Stomach smooth muscle (tissue), 2 donors: ENCODE data around the gene CXCR2.

Experiments used
- H3K27ac ChIP-seq: one replicate; pipeline ENCODE4 v1.7.0; 2013; ENCODE audit warnings: mild to moderate bottlenecking, low read length, inconsistent platforms
- H3K27me3 ChIP-seq, 2 donors: one replicate each; pipeline ENCODE4 v1.7.0; 2013; ENCODE audit warnings: low read length in 2 of 2; ENCODE audit not compliant: insufficient read depth in 2 of 2, control insufficient read depth in 1 of 2
- H3K36me3 ChIP-seq, 2 donors: one replicate each; pipeline ENCODE4 v1.7.0; 2013; ENCODE audit warnings: low read length in 2 of 2; ENCODE audit not compliant: control insufficient read depth in 2 of 2, insufficient read depth in 2 of 2
- H3K4me1 ChIP-seq: one replicate; pipeline ENCODE4 v1.7.0; 2013; ENCODE audit warnings: low read length; ENCODE audit not compliant: control insufficient read depth, insufficient read depth
- H3K4me3 ChIP-seq, 2 donors: one replicate each; pipeline ENCODE4 v1.7.0; 2013; ENCODE audit warnings: low read length in 2 of 2
- H3K9ac ChIP-seq, 2 donors: one replicate each; pipeline ENCODE4 v1.7.0; 2013; ENCODE audit warnings: low read length in 2 of 2, mild to moderate bottlenecking in 1 of 2
- H3K9me3 ChIP-seq, 2 donors: one replicate each; pipeline ENCODE4 v1.7.0; 2013; ENCODE audit warnings: low read length in 2 of 2; ENCODE audit not compliant: control insufficient read depth in 2 of 2
- donor health status: healthy.
- donor health status: Pancreatic carcinoma.

CXCR2 gene

GRCh38 chr2:218130377-218130776, 4.5 kb downstream of the CXCR2 start:
- Histone ChIP-seq H3K36me3 (no peaks in the 10 kb centered on the region), H3K4me3 (no peak overlapping the region), H3K9me3 (no peaks in the 10 kb centered on the region), H3K4me1 (no peaks in the 10 kb centered on the region), H3K27me3 (peaks cover 0 to 15% of the 10 kb centered on the region in 2 donors), H3K27ac (no peak overlapping the region), H3K9ac (no peak overlapping the region)

GRCh38 chr2:218130822-218131221, 5.0 kb downstream of the CXCR2 start:
- H3K4me3 ChIP-seq, result no peak overlapping the region
- H3K9me3 ChIP-seq, result no peaks in the 10 kb centered on the region
- H3K27me3 ChIP-seq, result peaks cover 0 to 12% of the 10 kb centered on the region in 2 donors
- no peak overlapping the region for H3K27ac ChIP-seq
- no peak overlapping the region for H3K9ac ChIP-seq
- no peaks in the 10 kb centered on the region for H3K36me3 ChIP-seq
- peaks cover under 1% of the 10 kb centered on the region for H3K4me1 ChIP-seq

GRCh38 chr2:218137514-218137913, 11.7 kb downstream of the CXCR2 start:
- Histone ChIP-seq H3K4me3 (no peak overlapping the region), H3K36me3 (no peaks in the 10 kb centered on the region), H3K27me3 (peaks cover 13 to 27% of the 10 kb centered on the region in 2 donors), H3K9ac (no peak overlapping the region), H3K9me3 (no peaks in the 10 kb centered on the region), H3K4me1 (peaks cover 2% of the 10 kb centered on the region), H3K27ac (no peak overlapping the region)

GRCh38 chr2:218138047-218138446, 12.2 kb downstream of the CXCR2 start:
- no peak overlapping the region for H3K9ac ChIP-seq
- no peak overlapping the region for H3K27ac ChIP-seq
- no peak overlapping the region for H3K4me3 ChIP-seq
- peaks cover 2% of the 10 kb centered on the region for H3K4me1 ChIP-seq
- peaks cover 13 to 29% of the 10 kb centered on the region in 2 donors for H3K27me3 ChIP-seq
- H3K36me3 ChIP-seq, result no peaks in the 10 kb centered on the region
- H3K9me3 ChIP-seq, result no peaks in the 10 kb centered on the region

- no peak overlapping the region for H3K27ac ChIP-seq
- H3K4me3 ChIP-seq, result no peak overlapping the region
- no peaks in the 10 kb centered on the region for H3K36me3 ChIP-seq
- no peaks in the 10 kb centered on the region for H3K9me3 ChIP-seq
- H3K9ac ChIP-seq, result no peak overlapping the region
- no peaks in the 10 kb centered on the region for H3K4me1 ChIP-seq
- H3K27me3 ChIP-seq, result peaks cover 0 to 2% of the 10 kb centered on the region in 2 donors
Measured at GRCh38 chr2:218145124-218145523, 19.3 kb downstream of the CXCR2 start.

- Histone ChIP-seq H3K4me3 (no peak overlapping the region), H3K9me3 (no peaks in the 10 kb centered on the region), H3K27ac (no peak overlapping the region), H3K36me3 (no peaks in the 10 kb centered on the region), H3K4me1 (no peaks in the 10 kb centered on the region), H3K9ac (no peak overlapping the region), H3K27me3 (peaks cover 0 to 2% of the 10 kb centered on the region in 2 donors)
Measured at GRCh38 chr2:218146056-218146455, 20.2 kb downstream of the CXCR2 start.

- no peaks in the 10 kb centered on the region for H3K9me3 ChIP-seq
- H3K4me3 ChIP-seq, result no peak overlapping the region
- no peaks in the 10 kb centered on the region for H3K27me3 ChIP-seq
- no peak overlapping the region for H3K9ac ChIP-seq
- H3K4me1 ChIP-seq, result no peaks in the 10 kb centered on the region
- no peak overlapping the region for H3K27ac ChIP-seq
- H3K36me3 ChIP-seq, result no peaks in the 10 kb centered on the region
Measured at GRCh38 chr2:218149098-218149497, 23.3 kb downstream of the CXCR2 start.

GRCh38 chr2:218149848-218150440, 24.1 kb downstream of the CXCR2 start:
- no peak overlapping the region for H3K9ac ChIP-seq
- no peaks in the 10 kb centered on the region for H3K9me3 ChIP-seq
- H3K27me3 ChIP-seq, result no peaks in the 10 kb centered on the region
- no peaks in the 10 kb centered on the region for H3K4me1 ChIP-seq
- no peak overlapping the region for H3K4me3 ChIP-seq
- no peak overlapping the region for H3K27ac ChIP-seq
- no peaks in the 10 kb centered on the region for H3K36me3 ChIP-seq

- H3K36me3 ChIP-seq, result no peaks in the 10 kb centered on the region
Measured at GRCh38 chr2:218152172-218152571, 26.3 kb downstream of the CXCR2 start.

GRCh38 chr2:218152777-218153176, 26.9 kb downstream of the CXCR2 start:
- Histone ChIP-seq H3K9me3 (peaks cover 0 to 6% of the 10 kb centered on the region in 2 donors), H3K4me3 (no peak overlapping the region), H3K27me3 (no peaks in the 10 kb centered on the region), H3K36me3 (no peaks in the 10 kb centered on the region), H3K4me1 (no peaks in the 10 kb centered on the region), H3K9ac (no peak overlapping the region), H3K27ac (no peak overlapping the region)

More at GRCh38 chr2:218152172-218152571, 26.3 kb downstream of the CXCR2 start:
- Histone ChIP-seq H3K4me1 (no peaks in the 10 kb centered on the region), H3K4me3 (no peak overlapping the region), H3K9me3 (peaks cover 0 to 2% of the 10 kb centered on the region in 2 donors), H3K27ac (no peak overlapping the region), H3K9ac (no peak overlapping the region), H3K27me3 (no peaks in the 10 kb centered on the region)

GRCh38 chr2:218155953-218156479, 30.2 kb downstream of the CXCR2 start:
- H3K9me3 ChIP-seq, result peaks cover 0 to 6% of the 10 kb centered on the region in 2 donors
- no peaks in the 10 kb centered on the region for H3K27me3 ChIP-seq
- H3K4me3 ChIP-seq, result no peak overlapping the region
- H3K4me1 ChIP-seq, result no peaks in the 10 kb centered on the region
- no peaks in the 10 kb centered on the region for H3K36me3 ChIP-seq
- H3K27ac ChIP-seq, result no peak overlapping the region
- no peak overlapping the region for H3K9ac ChIP-seq
